Limb (tissue), 2 donors: ENCODE measurements around the gene KIFC1.

Source experiments
- DNase-seq, 2 donors: peaks; one replicate each; pipeline ENCODE4 v3.0.0-alpha.2; 2016; ENCODE audit errors: extremely low spot score in 2 of 2

Gene KIFC1

DNA sequence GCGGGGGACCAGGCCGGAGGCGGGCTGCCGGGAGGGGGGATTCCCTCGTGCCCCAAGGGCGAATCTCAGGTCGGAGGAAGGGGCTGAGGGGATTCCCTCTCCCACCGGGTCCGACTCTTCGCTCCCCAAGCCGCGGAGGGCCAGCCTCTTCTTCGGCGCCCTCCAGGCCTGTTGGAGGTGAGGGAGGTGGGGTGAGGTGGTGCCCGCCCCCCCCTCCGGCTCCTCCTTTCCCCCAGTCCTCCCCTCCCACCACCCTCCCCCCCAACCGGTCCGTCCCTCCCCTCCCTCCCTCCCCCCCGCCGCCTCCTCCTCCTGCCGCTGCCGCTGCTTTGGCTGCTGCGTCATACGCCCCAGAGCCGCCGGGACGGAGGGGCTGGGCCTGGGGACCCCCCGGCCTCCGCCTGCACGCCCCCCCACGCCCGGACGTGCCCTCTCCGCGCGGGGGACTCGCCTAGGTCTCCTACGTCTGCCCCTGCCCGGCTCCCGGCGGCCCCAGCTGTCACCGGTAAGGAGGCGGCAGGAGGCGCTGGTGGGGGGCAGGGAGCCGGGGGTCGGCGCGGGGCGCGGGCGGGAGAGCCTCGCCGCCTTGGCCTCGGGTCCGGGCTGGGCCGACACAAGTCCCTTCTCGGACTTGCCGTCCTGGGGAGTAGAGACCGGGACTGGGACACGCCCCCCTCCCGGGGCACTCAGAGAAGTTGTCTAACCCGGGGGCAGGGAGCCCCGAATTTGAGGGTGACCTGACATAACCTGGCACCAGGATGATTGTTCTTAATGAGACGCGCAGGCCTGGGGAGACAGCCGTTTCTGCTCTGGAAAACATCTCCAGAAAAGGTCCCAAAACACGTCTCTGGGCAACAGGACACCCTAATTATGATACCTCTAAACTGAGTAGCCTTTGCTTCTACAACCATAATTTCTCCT is 19.3 kb downstream of the KIFC1 start, which contains the start of gene PHF1:
Gene PHF1, plus strand, starts transcription at position 304 of the 921 bp plus-strand sequence. CDS start 1,250 bp downstream, outside the sequence.
- DNase-seq, result no peak

DNA sequence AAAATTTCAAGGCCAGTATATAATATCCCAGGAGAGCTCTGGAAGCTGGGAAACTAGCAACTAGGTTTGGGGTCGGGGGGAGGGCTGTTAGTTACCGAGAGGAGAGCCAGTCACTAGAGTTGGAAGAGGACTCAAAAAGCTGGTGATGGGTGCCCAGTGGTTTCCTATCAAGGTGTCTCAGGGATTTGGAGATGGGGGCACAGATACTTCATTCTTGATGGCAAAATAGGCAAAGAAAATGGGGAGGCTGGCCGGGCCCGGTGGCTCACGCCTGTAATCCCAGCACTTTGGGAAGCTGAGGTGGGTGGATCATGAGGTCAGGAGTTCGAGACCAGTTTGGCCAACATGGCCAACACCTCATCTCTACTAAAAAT is 20.0 kb downstream of the KIFC1 start:
- no peak for DNase-seq

GRCh38 chr6:33412140-33413009 is 20.8 kb downstream of the KIFC1 start:
- DNase-seq, result no peak

DNA sequence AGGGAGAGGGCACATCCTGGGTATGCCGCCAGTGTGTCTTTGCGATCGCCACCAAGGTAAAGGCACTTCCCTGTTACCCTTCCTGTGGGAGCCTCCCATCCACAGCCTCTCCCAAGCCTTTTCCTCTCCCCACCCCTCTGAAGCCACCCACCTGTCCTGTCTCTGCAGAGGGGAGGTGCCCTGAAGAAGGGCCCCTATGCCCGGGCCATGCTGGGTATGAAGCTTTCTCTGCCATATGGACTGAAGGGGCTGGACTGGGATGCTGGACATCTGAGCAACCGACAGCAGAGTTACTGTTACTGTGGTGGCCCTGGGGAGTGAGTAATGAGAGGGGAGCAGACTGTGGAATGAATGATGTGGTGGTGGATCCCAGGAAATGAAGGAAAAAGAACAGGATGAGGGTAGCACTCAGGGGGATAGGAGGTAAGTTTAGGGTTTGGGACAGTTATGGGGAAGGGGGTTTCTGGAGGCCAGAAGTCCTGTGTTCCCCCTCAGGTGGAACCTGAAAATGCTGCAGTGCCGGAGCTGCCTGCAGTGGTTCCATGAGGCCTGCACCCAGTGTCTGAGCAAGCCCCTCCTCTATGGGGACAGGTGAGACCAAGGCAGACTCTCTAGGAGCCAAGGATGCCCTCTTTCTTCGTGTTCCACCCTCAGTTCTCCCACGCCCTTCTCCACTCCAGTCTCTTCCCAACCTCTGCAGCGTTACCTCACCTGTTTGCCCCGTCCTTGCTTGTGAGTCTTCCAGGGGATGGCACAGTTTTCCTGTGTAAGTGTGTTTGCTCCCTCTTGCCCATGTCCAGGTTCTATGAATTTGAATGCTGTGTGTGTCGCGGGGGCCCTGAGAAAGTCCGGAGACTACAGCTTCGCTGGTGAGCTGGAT is 21.9 kb downstream of the KIFC1 start:
- DNase-seq, result no peak

GRCh38 chr6:33414592-33415271 is 23.1 kb downstream of the KIFC1 start:
- DNase-seq, result no peak

- no peak for DNase-seq
Observed at GRCh38 chr6:33415831-33416230, 24.2 kb downstream of the KIFC1 start.

GRCh38 chr6:33416386-33417127 is 24.9 kb downstream of the KIFC1 start:
- no peak for DNase-seq

DNA sequence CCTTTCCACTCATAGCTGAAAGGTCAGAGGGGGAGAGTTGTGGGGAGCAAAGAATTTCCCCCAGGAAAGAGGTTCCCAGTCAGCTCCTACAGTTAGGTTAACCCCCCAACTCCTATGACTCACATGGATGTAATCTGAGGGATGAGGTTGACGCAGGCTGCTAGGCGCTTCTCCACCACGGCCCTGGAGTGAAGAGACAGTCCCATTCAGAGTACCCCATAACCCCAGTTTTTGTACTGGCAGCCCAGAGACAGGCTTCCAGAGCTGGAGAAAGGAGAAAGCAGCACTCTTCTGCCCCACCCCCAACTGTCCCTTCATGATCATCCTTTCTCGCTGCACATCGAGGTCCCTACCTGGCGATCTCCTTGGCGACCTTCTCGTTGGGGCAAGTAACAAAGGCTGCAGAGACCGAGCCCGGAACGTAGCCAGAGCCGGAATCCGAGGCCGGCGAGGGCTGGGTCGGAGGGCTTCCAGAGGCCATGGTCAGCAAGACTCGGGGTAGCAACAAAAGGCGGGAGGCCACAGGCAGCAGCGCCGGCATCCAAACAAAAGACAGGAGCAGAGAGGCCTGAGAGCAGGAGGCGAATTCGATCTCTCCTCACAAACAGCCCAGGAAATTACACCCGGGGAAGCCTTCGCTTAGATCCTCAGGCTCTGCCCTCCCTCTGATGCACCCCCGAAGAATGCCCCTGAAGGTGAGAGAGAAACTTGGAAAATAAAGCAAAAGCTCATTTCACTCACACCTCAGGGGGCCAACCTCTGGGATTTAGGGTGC is 25.7 kb downstream of the KIFC1 start:
- DNase-seq, result no peak

GRCh38 chr6:33417903-33418689 is 26.5 kb downstream of the KIFC1 start, which contains the start of gene CUTA:
Gene CUTA (minus strand): TSS chr6:33418107. CDS start chr6:33418000, 107 bp downstream.
- DNase-seq, result peak; percentile 99 to 100

GRCh38 chr6:33418690-33419291 is 27.2 kb downstream of the KIFC1 start:
- no peak for DNase-seq

GRCh38 chr6:33419580-33420490 is 28.2 kb downstream of the KIFC1 start, which contains the start of gene SYNGAP1:
Gene SYNGAP1 (plus strand): TSS chr6:33420065. CDS start chr6:33420265, 200 bp downstream.
- DNase-seq, result peak; percentile 79 to 87

- no peak for DNase-seq
Observed at GRCh38 chr6:33420491-33421343, 29.1 kb downstream of the KIFC1 start.

- no peak for DNase-seq
Observed at GRCh38 chr6:33421344-33421643, 29.7 kb downstream of the KIFC1 start.

DNA sequence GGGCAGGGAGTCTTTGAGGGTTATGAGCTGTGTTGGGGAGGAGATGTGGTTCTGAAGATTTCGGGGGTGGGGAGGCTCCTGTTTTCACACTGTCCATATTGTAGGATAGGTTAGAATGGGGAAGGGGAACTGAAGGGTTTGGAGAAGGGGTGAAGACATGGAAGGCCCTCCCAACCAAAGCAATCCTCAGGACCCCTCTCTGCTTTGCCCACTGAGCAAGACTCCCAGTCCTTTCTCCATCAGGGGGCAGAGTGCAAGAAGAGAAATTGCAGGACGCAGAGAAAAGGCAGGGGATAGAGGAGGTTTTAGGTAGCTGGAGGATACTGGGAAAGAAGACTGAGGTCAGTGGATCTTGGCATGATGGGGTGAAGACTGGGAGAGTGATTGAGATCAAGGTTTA is 32.2 kb downstream of the KIFC1 start:
- DNase-seq, result no peak

DNA sequence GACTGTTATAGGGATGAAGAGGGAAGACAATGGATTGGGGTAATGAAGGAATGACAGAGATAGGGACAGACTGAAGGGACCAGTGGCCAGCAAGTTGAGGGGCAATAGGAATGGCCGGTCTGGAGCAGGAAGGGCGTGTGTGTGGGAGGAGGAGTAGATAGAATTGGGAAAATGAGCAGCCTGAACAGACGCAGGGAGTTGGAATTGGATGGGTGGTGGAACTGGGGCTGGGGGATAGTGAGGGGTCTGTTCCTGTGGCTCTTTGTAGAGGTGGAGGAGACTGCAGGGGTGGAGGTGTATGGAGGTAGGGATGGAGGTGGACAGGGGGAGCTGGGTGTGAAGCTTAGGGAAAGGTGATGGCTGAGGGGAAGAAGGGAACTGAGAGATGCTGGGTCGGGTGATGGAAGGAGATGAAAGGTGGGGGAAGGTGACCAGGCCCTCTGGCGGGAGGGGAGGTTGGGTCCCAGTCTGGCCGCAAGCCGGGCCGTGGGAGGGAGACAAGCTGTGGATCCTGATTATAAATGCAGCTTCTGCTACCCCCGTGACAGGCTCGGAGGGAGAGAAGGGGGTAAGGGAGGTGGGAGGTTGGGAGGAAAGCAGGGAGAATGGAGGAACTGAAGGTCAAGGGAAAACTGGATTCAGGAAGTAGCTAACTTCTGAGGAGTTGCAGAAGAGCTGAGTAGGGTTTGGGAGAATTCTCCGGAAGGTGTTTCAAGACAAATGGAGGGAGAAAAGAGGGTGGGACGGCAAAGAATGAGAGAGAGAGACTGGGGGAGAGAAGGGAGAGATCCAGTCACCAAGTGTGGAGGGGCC is 33.4 kb downstream of the KIFC1 start:
- DNase-seq, result no peak
